ENCODE measurements around the gene ZNF718.
A peak's percentile ranks its signal among the peaks of the same experiment; 100 is the strongest.
"Not testable (repeated sequence)": the region's sequence is repeated elsewhere in the genome, so short reads cannot be mapped to it uniquely, and the experiment has no call there.

The ZNF718 gene

GRCh38 chr4:124275-125081 lies at the start of gene ZNF718:
Gene ZNF718 (plus strand): TSS chr4:124501. CDS start chr4:124671, 170 bp downstream.
- peak; percentile 91 for DNase-seq (ENCODE audit: low read depth, low spot score)

- no peak for DNase-seq (ENCODE audit: low read depth, low spot score)
Measured at GRCh38 chr4:85951-86350, 38.4 kb upstream of the ZNF718 start.

- not testable (repeated sequence) for DNase-seq (ENCODE audit: low read depth, low spot score)
Measured at GRCh38 chr4:86559-87324, 37.6 kb upstream of the ZNF718 start.

GRCh38 chr4:98386-98785 lies 25.9 kb upstream of the ZNF718 start:
- DNase-seq (ENCODE audit: low read depth, low spot score) = no peak

- no peak for DNase-seq (ENCODE audit: low read depth, low spot score)
Measured at GRCh38 chr4:99863-100262, 24.4 kb upstream of the ZNF718 start.

GRCh38 chr4:107083-107443 lies 17.2 kb upstream of the ZNF718 start:
- no peak for DNase-seq (ENCODE audit: low read depth, low spot score)

GRCh38 chr4:107444-108429 lies 16.6 kb upstream of the ZNF718 start:
- no peak for DNase-seq (ENCODE audit: low read depth, low spot score)

GRCh38 chr4:112771-113170 lies 11.5 kb upstream of the ZNF718 start:
- DNase-seq (ENCODE audit: low read depth, low spot score) = no peak

- DNase-seq (ENCODE audit: low read depth, low spot score) = no peak
Measured at GRCh38 chr4:113732-114131, 10.6 kb upstream of the ZNF718 start.

GRCh38 chr4:114149-114548 lies 10.2 kb upstream of the ZNF718 start:
- no peak for DNase-seq (ENCODE audit: low read depth, low spot score)

- no peak for DNase-seq (ENCODE audit: low read depth, low spot score)
Measured at GRCh38 chr4:116499-116898, 7.8 kb upstream of the ZNF718 start.

- DNase-seq (ENCODE audit: low read depth, low spot score) = no peak
Measured at GRCh38 chr4:120616-121015, 3.7 kb upstream of the ZNF718 start.

- no peak for DNase-seq (ENCODE audit: low read depth, low spot score)
Measured at GRCh38 chr4:121408-122084, 2.8 kb upstream of the ZNF718 start.

GRCh38 chr4:123922-124274 lies 403 bp upstream of the ZNF718 start:
- not testable (repeated sequence) for DNase-seq (ENCODE audit: low read depth, low spot score)

- peak; percentile 8 for DNase-seq (ENCODE audit: low read depth, low spot score)
Measured at GRCh38 chr4:125091-125771, 930 bp downstream of the ZNF718 start.

GRCh38 chr4:125833-126232 lies 1.5 kb downstream of the ZNF718 start:
- no peak for DNase-seq (ENCODE audit: low read depth, low spot score)

- DNase-seq (ENCODE audit: low read depth, low spot score) = no peak
Measured at GRCh38 chr4:132483-132882, 8.2 kb downstream of the ZNF718 start.

- DNase-seq (ENCODE audit: low read depth, low spot score) = no peak
Measured at GRCh38 chr4:138935-139334, 14.6 kb downstream of the ZNF718 start.

- no peak for DNase-seq (ENCODE audit: low read depth, low spot score)
Measured at GRCh38 chr4:139691-140090, 15.4 kb downstream of the ZNF718 start.

- no peak for DNase-seq (ENCODE audit: low read depth, low spot score)
Measured at GRCh38 chr4:146621-147020, 22.3 kb downstream of the ZNF718 start.

- no peak for DNase-seq (ENCODE audit: low read depth, low spot score)
Measured at GRCh38 chr4:147233-147632, 22.9 kb downstream of the ZNF718 start.
